Measurements from ENCODE around the gene NSD2. TPM values are rescaled to one million over a fixed set of nuclear protein-coding genes. Genes with fewer than 3 reads are reported as not detected.
A peak's percentile ranks its signal among the peaks of the same experiment; 100 is the strongest.

NSD2 gene
- total and polyA plus RNA-seq, 9 of the 15 experiments (the other 6 are each of a cell fraction or from before 2014, with no cell fraction given) = 6.4 to 126 (median 58.8) TPM

GRCh38 chr4:1855333-1856070 is 15.7 kb upstream of the NSD2 start (continued):
- TF ChIP-seq MGA (IDR thresholded peaks at IDR 0.05) (0 out of 2 replicates have a peak, but pooled peaks have one; percentile 24), ZNF384 (IDR thresholded peaks at IDR 0.05; ENCODE audit: low read depth, low read length) (no peak), ZBTB43 (CRISPR knock-in tag; IDR thresholded peaks at IDR 0.05) (0 out of 2 replicates have a peak, but pooled peaks have one; percentile 62), ARID4B (CRISPR knock-in tag; IDR thresholded peaks at IDR 0.05) (no peak), ZNF3 (CRISPR knock-in tag; IDR thresholded peaks at IDR 0.05) (no peak), GABPB1 (CRISPR knock-in tag; IDR thresholded peaks at IDR 0.05) (peak; percentile 37; the same call in 1 of the 2 replicates), ZNF263 (CRISPR knock-in tag; IDR thresholded peaks at IDR 0.05; ENCODE audit: borderline replicate concordance) (peak; percentile 20; the same call in 1 of the 2 replicates), ZNF324 (CRISPR knock-in tag; IDR thresholded peaks at IDR 0.05) (no peak), ATF1 (CRISPR knock-in tag; IDR thresholded peaks at IDR 0.05) (0 out of 2 replicates have a peak, but pooled peaks have one; percentile 18), ATF1 (tag; IDR thresholded peaks at IDR 0.05) (no peak)

Data from K562 (cell line).